ENCODE measurements around the gene KCNAB2. TPM values are rescaled to one million over a fixed set of nuclear protein-coding genes. Genes with fewer than 3 reads are reported as not detected.

The KCNAB2 gene
- polyA plus RNA-seq, 1 of the 3 experiments (the other 2 are of a cell fraction), result 7.6 TPM

DNA sequence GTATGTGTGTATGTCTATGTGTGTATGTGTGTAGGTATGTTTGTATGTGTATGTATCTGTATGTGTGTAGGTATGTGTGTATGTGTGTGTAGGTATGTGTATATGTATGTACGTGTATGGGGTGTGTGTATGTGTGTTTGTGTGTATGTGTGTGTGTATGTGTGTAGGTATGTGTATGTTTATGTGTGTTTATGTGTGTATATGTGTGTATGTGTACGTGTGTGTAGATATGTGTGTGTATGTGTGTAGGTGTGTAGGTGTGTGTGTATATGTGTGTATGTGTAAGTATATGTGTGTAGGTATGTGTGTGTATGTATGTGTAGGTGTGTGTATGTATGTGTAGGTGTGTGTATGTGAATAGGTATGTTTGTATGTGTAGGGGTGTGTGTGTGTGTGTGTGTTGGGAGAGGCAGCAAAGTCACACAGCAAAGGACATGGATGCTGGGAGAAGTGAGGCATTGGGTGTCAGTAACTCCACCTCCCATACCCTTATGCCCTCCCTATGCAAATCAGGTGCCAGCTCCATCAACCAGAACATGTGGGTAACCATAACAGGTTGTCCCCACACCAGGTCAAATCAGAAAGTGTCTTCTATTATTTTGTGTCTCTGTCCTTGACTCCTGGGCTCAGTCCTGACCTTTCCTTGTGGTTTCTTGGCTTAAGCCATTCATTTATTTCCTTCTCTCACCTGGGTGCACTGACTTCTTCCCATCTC lies 15.0 kb upstream of the KCNAB2 start:
- DNase-seq, result no peak
- H3K4me3 ChIP-seq (ENCODE audit: low read depth in 2 of 2, low read length in 1 of 2), result no peak overlapping the region
- H3K79me2 ChIP-seq (ENCODE audit: insufficient read depth), result no peaks in the 10 kb centered on the region
- H3K36me3 ChIP-seq (replicated peaks in 1 of 2; ENCODE audit: control insufficient read depth in 1 of 2, insufficient read depth in 2 of 2, low read length in 1 of 2), result no peaks in the 10 kb centered on the region
- no peaks in the 10 kb centered on the region for H3F3A ChIP-seq (replicated peaks; ENCODE audit: insufficient read depth)
- H4K20me1 ChIP-seq (ENCODE audit: insufficient read depth), result no peaks in the 10 kb centered on the region
- CTCF ChIA-PET, result interaction anchor here (1.5 kb wide), 1 partner anchor 13 kb away, joined by 3 read pairs; no protein-coding TSS in a partner anchor
- no peak overlapping the region for H3K4me2 ChIP-seq
- H3K27me3 ChIP-seq (ENCODE audit: insufficient read depth), result no peaks in the 10 kb centered on the region
- H3K4me1 ChIP-seq (ENCODE audit: control insufficient read depth in 1 of 2, insufficient read depth in 2 of 2, low read depth in 1 of 2, low read length in 1 of 2), result peaks cover 0 to 12% of the 10 kb centered on the region in 2 experiments; a peak in 1 of 4 replicates
- H3K9ac ChIP-seq, result no peak overlapping the region
- WGBS (ENCODE audit: low lambda C conversion rate), result 60% methylated on average over 2 of the region's 2 CpGs
- H3K27ac ChIP-seq (ENCODE audit: low read depth in 2 of 2, low read length in 1 of 2), result no peak overlapping the region
- H3K9me2 ChIP-seq, result no peaks in the 10 kb centered on the region
- H2AFZ ChIP-seq (ENCODE audit: low read depth), result no peak overlapping the region
- POLR2A ChIA-PET, result no interaction called here
- no peaks in the 10 kb centered on the region for H3K9me3 ChIP-seq
- TF ChIP-seq RFX5 (IDR thresholded peaks at IDR 0.05; ENCODE audit: low read length), result no peak
- no peak for TF ChIP-seq TCF12 (IDR thresholded peaks at IDR 0.05)
- TF ChIP-seq, protein P1, sequence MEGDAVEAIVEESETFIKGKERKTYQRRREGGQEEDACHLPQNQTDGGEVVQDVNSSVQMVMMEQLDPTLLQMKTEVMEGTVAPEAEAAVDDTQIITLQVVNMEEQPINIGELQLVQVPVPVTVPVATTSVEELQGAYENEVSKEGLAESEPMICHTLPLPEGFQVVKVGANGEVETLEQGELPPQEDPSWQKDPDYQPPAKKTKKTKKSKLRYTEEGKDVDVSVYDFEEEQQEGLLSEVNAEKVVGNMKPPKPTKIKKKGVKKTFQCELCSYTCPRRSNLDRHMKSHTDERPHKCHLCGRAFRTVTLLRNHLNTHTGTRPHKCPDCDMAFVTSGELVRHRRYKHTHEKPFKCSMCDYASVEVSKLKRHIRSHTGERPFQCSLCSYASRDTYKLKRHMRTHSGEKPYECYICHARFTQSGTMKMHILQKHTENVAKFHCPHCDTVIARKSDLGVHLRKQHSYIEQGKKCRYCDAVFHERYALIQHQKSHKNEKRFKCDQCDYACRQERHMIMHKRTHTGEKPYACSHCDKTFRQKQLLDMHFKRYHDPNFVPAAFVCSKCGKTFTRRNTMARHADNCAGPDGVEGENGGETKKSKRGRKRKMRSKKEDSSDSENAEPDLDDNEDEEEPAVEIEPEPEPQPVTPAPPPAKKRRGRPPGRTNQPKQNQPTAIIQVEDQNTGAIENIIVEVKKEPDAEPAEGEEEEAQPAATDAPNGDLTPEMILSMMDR (IDR thresholded peaks at IDR 0.05), result no peak
- TF ChIP-seq MEF2A (IDR thresholded peaks at IDR 0.05; ENCODE audit: borderline replicate concordance, low read depth), result no peak
- no peak for TF ChIP-seq GATA2 (CRISPR knock-in tag; IDR thresholded peaks at IDR 0.05)
- no peak for TF ChIP-seq REST (IDR thresholded peaks at IDR 0.05; ENCODE audit: low read depth, low read length)
- TF ChIP-seq MAX (IDR thresholded peaks at IDR 0.05; ENCODE audit: low read depth), result no peak
- no peak for TF ChIP-seq SMC3 (IDR thresholded peaks at IDR 0.05; ENCODE audit: low read depth, low read length)
- TF ChIP-seq SIN3A (IDR thresholded peaks at IDR 0.05; ENCODE audit: borderline replicate concordance, low read depth, low read length), result no peak

GRCh38 chr1:6033124-6033523 lies 12.6 kb upstream of the KCNAB2 start:
- H3K79me2 ChIP-seq (ENCODE audit: insufficient read depth), result no peaks in the 10 kb centered on the region
- no peaks in the 10 kb centered on the region for H3K9me2 ChIP-seq
- ChIA-PET CTCF (interaction anchor here (0.9 to 4.4 kb wide), 9 partner anchors 10 to 405 kb away, joined by 3 to 23 read pairs (median 6); no protein-coding TSS in a partner anchor), POLR2A (interaction anchor here (1.3 kb wide), 1 partner anchor 39 kb away, joined by 6 read pairs; no protein-coding TSS in a partner anchor)
- H3F3A ChIP-seq (replicated peaks; ENCODE audit: insufficient read depth), result no peaks in the 10 kb centered on the region
- no peak overlapping the region for H3K27ac ChIP-seq (ENCODE audit: low read depth in 2 of 2, low read length in 1 of 2)
- no peak for DNase-seq
- peaks cover 5 to 19% of the 10 kb centered on the region in 2 experiments; a peak in 1 of 4 replicates for H3K4me1 ChIP-seq (ENCODE audit: control insufficient read depth in 1 of 2, insufficient read depth in 2 of 2, low read depth in 1 of 2, low read length in 1 of 2)
- no peaks in the 10 kb centered on the region for H3K9me3 ChIP-seq
- WGBS (ENCODE audit: low lambda C conversion rate), result 79% methylated on average over 8 of the region's 8 CpGs
- H4K20me1 ChIP-seq (ENCODE audit: insufficient read depth), result no peaks in the 10 kb centered on the region
- no peak overlapping the region for H3K4me2 ChIP-seq
- no peak overlapping the region for H3K9ac ChIP-seq
- H3K27me3 ChIP-seq (ENCODE audit: insufficient read depth), result no peaks in the 10 kb centered on the region
- H3K36me3 ChIP-seq (replicated peaks in 1 of 2; ENCODE audit: control insufficient read depth in 1 of 2, insufficient read depth in 2 of 2, low read length in 1 of 2), result no peaks in the 10 kb centered on the region
- H2AFZ ChIP-seq (ENCODE audit: low read depth), result no peak overlapping the region
- no peak overlapping the region for H3K4me3 ChIP-seq (ENCODE audit: low read depth in 2 of 2, low read length in 1 of 2)
- TF ChIP-seq RAD21 (IDR thresholded peaks at IDR 0.05; ENCODE audit: low read length) (no peak), GABPA (IDR thresholded peaks at IDR 0.05; ENCODE audit: low read depth) (no peak), ZBTB33 (IDR thresholded peaks at IDR 0.05; ENCODE audit: borderline replicate concordance, low read depth) (no peak), GATA2 (CRISPR knock-in tag; IDR thresholded peaks at IDR 0.05) (no peak), EP300 (IDR thresholded peaks at IDR 0.05; ENCODE audit: borderline replicate concordance in 1 of 2, low read depth in 1 of 2, low read length in 1 of 2) (no peak), RFX5 (IDR thresholded peaks at IDR 0.05; ENCODE audit: low read length) (no peak), NRF1 (IDR thresholded peaks at IDR 0.05; ENCODE audit: low read depth, low read length) (no peak), JUND (IDR thresholded peaks at IDR 0.05) (no peak), YY1 (IDR thresholded peaks at IDR 0.05; ENCODE audit: low read depth) (no peak), RCOR1 (IDR thresholded peaks at IDR 0.05; ENCODE audit: low read length) (no peak)
- TF ChIP-seq, protein P1 (IDR thresholded peaks at IDR 0.05), result no peak
